GM18505 (cell line): Measurements from ENCODE around the gene ATP6V1B1.

ENCODE experiments used
- ATAC-seq: cut with Tn5 transposase; IDR thresholded peaks from one replicate; pipeline ENCODE4 v1.9.1; 2021; ENCODE audit not compliant: unreplicated experiment
- POLR2A ChIP-seq: IDR thresholded peaks from 4 replicates; pipeline ENCODE4 v1.6.1; 2011; ENCODE audit warnings: borderline replicate concordance; ENCODE audit not compliant: insufficient read depth, insufficient read length; ENCODE audit errors: extremely low read depth

ATP6V1B1 gene

DNA sequence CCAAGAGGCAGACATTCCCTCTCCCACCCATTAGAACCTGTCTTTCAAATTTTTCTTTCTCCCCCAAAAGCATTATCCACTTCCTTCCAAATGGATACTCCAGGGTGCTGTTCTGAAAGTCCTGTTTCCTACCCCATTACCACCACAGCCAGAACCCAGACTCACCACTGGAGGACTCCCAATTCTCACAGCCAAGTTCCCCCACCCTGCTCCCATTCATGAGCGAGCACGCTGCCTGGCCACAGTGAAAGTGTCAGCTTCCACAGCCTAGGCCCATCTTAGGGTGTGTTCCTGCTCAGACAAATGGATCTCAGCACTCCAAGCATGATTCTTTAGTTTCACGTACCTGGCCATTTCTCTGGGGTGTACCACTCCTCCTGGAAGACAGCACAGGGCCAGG is 38.9 kb downstream of the ATP6V1B1 start:
- no peak for ATAC-seq
- TF ChIP-seq POLR2A, result no peak

DNA sequence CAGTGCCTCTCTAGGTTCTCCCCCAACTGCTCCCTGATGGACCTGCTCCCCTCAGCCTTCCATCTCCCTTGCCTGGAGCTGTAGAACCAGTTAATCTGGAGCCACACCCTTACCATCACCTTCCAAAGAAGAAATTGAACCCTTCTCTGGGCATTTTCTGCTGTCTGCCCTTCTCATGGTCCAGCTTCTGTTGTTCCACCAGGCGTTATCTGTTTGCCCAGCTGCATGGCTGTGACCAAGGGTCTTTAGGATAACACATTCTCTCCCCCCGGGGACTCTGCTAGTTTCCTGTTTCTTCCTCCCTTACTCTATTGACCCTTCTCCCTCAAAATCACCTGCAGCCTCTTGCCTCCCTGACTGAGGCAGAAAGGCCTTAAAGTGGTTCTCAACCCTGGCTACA is 39.5 kb downstream of the ATP6V1B1 start:
- no peak for ATAC-seq
- TF ChIP-seq POLR2A, result no peak

DNA sequence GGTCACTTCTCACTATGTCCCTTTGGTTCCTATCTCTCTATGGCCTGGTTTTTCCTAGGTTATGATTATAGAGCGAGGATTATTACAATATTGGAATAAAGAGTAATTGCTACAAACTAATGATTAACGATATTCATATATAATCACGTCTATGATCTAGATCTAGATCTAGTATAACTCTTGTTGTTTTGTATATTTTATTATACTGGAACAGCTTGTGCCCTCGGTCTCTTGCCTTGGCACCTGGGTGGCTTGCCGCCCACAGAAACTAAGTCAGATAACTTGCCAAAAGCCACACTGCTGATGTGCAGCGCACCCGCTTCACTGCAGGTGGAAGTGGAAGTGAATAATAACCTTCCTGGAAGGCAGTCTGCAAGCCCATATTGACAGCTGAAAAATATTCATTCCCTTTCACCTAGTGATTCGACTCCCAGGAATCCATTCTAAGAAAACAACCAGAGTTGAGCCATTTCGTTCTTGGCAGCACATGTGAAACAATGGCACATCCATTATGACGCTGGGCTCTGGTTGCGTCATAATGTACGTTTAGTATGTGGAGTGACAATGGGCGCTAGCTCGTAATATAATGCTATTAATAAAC is 42.0 kb downstream of the ATP6V1B1 start:
- no peak for TF ChIP-seq POLR2A
- no peak for ATAC-seq

DNA sequence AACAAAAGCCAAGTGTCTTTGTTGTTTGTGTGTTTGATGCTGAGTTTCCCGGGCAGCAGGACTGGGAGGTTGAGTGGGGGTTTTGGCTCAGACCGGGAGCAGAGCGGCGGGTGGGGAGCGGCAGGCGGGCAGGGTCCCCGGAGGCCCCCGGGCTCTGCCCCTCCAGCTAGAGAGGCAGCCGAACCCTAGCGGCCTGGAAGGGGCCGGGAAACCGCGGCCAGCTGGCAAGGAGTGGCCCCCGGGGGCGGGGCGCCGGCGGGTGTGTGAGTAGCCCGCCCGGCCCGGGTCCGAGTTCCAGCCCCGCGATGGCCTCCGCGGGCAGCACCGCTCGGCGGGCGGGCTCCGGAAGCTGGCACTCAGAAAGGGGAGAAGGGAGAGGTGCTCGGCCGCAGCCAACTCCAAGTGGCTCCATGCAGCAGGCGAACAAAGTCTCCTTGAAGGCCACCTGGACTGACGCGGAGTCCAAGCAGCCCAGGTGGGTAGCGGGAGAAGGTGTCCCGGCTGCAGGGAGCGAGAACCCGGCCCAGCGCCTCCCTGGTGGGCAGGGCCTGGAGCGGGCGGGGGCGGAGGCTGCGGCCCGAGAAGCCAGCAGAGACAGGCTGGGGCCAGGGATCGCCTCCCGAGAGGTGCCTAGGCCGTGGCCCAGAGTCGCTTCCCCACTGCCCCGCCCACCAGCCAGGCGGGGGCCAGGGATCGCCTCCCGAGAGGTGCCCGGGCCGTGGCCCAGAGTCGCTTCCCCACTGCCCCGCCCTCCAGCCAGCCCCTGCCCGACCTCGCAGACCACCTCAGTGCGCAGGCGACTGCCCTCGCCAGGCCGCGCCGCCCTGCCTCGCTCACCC is 42.9 kb downstream of the ATP6V1B1 start, which contains the start of gene ANKRD53:
TSS of gene ANKRD53 (plus strand) at position 290 of the 839 bp plus-strand sequence. CDS start at position 306, 16 bp downstream.
- ATAC-seq, result no peak
- TF ChIP-seq POLR2A, result no peak

DNA sequence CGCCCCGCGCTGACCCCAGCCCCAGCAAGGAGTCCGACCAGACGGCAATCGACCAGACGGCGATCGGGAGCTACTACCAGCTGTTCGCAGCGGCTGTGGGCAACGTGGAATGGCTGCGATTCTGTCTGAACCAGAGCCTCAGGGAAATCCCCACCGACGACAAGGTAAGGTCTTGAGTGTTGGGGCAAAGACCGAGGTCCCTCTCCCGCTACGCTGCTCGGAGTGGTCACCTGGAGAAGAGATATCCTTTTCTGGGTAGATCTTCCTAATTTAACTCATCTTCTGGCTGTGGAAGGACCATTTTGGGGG is 43.4 kb downstream of the ATP6V1B1 start:
- ATAC-seq, result no peak
- no peak for TF ChIP-seq POLR2A

DNA sequence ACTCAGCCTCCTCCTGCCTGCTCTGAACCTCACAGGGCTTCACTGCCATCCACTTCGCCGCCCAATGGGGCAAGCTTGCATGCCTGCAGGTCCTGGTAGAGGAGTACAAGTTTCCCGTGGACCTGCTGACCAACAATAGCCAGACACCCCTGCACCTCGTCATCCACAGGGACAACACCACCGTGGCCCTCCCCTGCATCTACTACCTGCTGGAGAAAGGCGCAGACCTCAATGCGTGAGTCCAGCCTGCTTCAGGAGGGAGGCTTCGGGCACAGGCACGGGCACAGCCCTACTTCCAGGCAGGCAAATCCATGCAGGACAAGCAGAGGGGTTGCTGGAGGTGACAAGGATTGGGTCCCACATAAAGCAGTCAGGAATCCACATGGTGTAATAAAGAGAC is 43.9 kb downstream of the ATP6V1B1 start:
- no peak for TF ChIP-seq POLR2A
- no peak for ATAC-seq

DNA sequence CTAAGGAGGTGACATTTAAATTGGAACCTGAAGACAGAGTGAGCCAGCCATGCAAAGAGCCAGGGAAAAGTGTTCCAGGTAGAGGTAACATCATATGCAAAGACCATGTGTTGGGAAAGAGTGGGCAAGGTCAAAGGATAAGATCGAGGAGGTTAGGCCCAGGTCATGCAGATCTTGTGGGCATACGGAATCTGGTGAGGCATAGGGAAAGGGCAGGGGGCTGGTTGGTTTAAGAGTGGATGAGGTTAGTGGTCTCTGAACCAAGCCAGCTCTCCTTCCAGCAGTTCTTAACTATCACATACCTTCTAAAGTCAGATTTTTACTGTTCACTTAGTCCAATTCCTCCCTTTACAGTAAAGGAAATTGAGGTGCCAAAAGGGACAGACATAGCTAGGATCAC is 45.7 kb downstream of the ATP6V1B1 start:
- TF ChIP-seq POLR2A, result no peak
- no peak for ATAC-seq

DNA sequence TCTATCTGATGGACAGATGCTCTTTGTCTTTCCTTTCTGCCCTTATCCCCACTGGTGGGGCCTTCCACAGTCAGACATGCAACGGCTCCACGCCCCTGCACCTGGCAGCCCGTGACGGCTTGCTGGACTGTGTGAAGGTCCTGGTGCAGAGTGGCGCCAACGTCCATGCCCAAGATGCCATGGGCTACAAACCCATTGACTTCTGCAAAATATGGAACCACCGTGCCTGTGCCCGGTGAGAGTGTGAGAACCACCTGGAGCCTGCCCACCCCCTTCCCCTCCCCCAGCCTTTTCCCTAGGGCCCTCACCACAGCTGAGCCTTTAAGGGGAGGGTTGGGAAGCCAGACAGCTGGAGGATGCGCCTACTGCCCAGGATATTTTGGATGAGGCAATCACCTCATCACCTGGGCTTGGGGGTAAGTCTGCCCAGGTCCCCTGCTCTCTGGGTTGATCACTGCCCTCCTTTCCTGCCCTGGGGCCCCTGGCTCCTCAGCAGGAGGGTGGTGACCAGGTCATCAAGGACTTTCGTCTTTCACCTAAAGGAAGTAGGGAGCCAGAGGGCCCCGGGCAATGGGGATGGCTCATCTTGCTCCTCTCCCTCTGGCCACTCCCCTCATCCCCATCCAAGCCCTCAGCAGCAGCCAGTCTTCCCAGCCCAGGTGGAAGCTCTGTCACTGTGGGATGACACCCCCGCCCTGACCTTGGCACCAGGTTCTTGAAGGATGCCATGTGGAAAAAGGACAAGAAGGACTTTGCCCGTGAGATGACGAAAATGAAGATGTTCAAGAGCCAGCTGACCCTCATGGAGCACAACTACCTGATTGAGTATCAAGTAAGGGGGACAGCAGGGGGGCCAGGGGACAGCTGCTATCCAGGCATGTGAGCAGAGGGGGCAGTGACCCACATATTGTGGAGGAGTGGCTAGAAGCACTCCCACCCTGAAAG is 46.4 kb downstream of the ATP6V1B1 start:
- ATAC-seq, result no peak
- no peak for TF ChIP-seq POLR2A

DNA sequence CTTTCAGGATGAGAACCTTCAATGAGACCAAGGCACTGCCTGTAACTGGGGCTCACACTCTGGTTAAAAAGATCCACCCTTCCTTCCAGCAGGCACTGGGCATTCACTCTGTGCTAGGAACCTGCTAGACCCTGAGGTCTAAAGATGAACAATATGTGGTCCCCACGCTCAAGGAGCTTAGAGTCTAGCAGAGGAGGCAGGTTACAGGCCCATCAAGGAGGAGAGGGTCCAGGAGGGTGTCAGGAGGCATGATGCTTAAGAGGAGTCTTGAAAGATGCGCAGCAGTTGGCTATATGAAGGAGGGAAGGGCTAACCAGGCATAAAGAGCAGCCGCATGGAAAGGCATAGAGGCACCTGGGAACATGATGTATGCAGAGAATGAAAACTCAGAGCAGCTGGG is 47.3 kb downstream of the ATP6V1B1 start:
- no peak for ATAC-seq
- no peak for TF ChIP-seq POLR2A

DNA sequence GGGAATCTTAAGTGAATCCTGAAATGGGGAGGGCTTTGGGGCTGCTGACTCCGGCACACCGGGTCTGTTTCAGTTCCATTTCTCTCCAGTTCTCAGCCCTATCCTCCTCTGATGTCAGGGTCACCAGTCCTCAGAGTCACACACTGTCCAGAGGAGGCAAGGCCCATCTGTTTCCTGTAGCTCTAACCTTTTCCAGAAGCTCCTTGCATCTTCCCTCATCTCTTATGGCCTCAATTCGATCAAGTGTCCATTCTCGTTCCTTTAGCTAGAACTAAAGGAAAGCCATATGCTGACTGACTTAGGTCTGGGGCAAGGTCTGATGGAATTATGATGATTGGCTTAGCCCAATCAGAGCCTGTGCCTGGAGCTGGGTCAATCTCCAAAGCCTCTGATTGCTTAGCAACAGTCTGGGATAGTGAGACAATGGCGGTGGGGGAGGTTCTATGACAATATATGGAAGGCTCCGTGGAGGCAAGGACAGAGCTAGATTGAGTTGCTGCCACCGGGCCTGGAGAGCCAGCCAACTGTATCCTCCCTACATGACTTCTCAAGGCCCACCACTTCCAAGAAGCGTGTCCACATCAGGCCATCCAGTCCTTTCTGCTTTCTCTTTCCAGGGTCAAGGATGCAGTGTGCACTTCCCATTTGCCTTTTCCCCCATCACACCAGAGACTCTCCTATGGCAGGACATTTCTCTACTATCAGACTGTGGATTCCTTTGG is 48.0 kb downstream of the ATP6V1B1 start:
- ATAC-seq, result no peak
- no peak for TF ChIP-seq POLR2A

DNA sequence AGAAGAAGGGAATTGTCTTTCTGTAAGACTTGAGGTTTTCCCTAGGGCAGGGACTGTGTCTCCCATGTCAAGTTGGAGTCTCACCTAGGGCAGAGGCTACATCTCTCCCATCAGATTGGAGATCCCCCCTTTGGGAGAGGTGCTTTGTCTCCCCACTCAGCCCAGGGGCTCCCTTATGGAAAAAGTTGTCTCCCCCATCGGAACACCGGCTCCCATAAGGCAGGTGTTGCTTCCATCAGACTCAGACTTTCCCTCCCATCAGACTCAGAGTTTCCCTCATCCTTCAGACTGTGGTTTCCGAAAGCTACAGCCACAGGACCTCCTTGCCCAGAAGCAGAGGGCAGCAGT is 48.5 kb downstream of the ATP6V1B1 start:
- ATAC-seq, result no peak
- TF ChIP-seq POLR2A, result no peak

DNA sequence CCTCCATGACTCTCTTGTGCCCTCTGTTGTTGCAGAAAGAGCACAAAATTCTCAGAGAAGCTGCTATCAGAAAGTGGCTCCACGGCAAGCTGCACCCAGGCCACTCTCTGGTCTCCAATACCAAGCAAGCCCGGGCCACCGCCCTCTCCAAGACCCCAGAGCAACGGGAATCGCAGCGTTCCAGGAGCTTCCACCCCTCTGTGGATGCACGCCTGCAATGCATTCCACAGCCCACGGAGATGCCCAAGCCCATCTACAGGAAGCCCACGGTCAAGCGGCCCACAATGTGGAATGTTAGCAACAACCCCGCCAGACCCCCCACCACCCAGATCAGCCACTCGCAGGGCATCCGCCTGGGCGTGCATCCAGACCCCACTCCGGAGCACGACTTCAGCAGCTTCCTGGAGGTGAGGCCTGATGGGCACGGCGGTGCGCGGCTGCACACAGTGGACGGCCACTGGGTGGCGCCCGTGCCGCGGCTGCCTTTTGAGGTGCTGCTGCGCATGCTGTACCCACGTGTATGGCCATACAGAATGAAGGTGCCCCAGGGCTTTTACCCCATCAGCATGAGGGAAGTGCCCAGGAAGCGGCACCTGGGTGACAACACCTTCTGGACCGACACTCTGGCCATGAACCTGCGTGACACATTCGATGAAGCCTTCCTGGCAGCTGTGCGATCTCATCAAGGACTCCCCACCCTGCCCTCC is 49.0 kb downstream of the ATP6V1B1 start:
- no peak for TF ChIP-seq POLR2A
- ATAC-seq, result peak; percentile 86
